Tibial artery (tissue), 4 donors: Measurements from ENCODE around the gene TGFB1I1.
A peak's percentile ranks its signal among the peaks of the same experiment; 100 is the strongest.

ENCODE experiments used
- DNase-seq, 2 donors: peaks; one replicate each; pipeline ENCODE4 v3.0.0-alpha.2; 2019
- H3K27ac ChIP-seq, 2 donors: fragments of 200-600 bp; sonication (generic) in 1 of 2; 1 replicate in 1 of 2; 2 replicates in 1 of 2; pipeline ENCODE4 v1.5.1; 2018 to 2019; ENCODE audit warnings: mild to moderate bottlenecking in 1 of 2
- H3K27me3 ChIP-seq, 2 donors: fragments of 200-600 bp; sonication (generic) in 1 of 2; one replicate each; pipeline versions ENCODE4 v1.5.1 to v1.6.0; 2016 to 2019
- H3K36me3 ChIP-seq, 3 donors: fragments of 200-600 bp; sonication (generic) in 2 of 3; one replicate each; pipeline ENCODE4 v1.5.1; 2016 to 2019; ENCODE audit warnings: mild to moderate bottlenecking in 2 of 3
- H3K4me1 ChIP-seq, 4 donors: fragments of 200-600 bp; sonication (generic) in 2 of 4; 1 replicate in 3 of 4; 2 replicates in 1 of 4; pipeline ENCODE4 v1.5.1; 2016 to 2019
- H3K4me3 ChIP-seq, 2 donors: fragments of 200-600 bp; sonication (generic) in 1 of 2; 1 replicate in 1 of 2; 2 replicates in 1 of 2; pipeline ENCODE4 v1.5.1; 2018 to 2019; ENCODE audit warnings: mild to moderate bottlenecking in 2 of 2
- H3K9me3 ChIP-seq, 3 donors: fragments of 200-600 bp; sonication (generic) in 1 of 3; one replicate each; pipeline ENCODE4 v1.5.1; 2016 to 2019
- CTCF ChIP-seq, 2 experiments: fragments of 200-600 bp in 1 of 2; fragments of 450-650 bp in 1 of 2; IDR thresholded peaks; one replicate each; pipeline ENCODE4 v1.5.1; 2017 to 2019; ENCODE audit warnings: antibody characterized with exemption in 2 of 2, mild to moderate bottlenecking in 1 of 2, moderate library complexity in 1 of 2
- intact Hi-C: fragments of 100-400 bp; cut with DNase I; formaldehyde crosslinking; loops from one replicate; pipeline ENCODE4 v1.15.0; 2023; ENCODE audit warnings: low total_unique reads

The TGFB1I1 gene

GRCh38 chr16:31464781-31465260, 7.1 kb upstream of the TGFB1I1 start:
- H3K36me3 ChIP-seq = peaks cover 0 to 58% (median 38%) of the 10 kb centered on the region in 3 donors
- H3K4me1 ChIP-seq = peaks cover 0 to 12% (median 10%) of the 10 kb centered on the region in 4 donors
- no peaks in the 10 kb centered on the region for H3K27me3 ChIP-seq
- intact Hi-C loops = no loop called here
- TF ChIP-seq CTCF (IDR thresholded peaks at IDR 0.05) = no peak
- no peak overlapping the region for H3K4me3 ChIP-seq
- H3K27ac ChIP-seq = no peak overlapping the region
- H3K9me3 ChIP-seq = no peaks in the 10 kb centered on the region
- peak in 1 of 2 donors; percentile 54 for DNase-seq

DNA sequence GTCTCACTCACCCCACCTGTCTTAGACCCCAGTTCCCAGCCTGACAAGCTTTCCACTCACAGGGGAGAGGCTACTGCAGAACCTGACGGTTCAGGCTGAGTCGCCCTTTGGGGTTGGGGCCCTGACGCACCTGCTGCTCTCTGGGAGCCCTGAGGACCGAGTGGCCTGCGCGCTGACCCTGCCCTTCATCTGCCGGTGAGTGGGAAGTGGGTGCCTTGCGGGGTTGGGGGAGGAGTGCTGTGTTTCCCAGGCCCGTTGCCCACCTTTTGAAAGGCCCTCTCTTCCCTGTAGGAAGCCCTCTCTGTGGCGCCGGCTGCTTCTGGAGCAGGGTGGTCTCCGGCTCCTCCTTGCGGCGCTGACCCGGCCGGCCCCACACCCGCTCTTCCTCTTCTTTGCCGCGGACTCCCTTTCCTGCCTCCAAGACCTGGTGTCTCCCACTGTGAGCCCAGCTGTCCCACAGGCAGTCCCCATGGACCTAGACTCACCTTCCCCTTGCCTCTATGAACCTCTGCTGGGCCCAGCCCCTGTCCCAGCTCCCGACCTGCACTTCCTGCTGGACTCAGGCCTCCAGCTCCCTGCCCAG, 6.1 kb upstream of the TGFB1I1 start:
- Histone ChIP-seq H3K4me3 (no peak overlapping the region), H3K27ac (no peak overlapping the region), H3K9me3 (no peaks in the 10 kb centered on the region), H3K27me3 (no peaks in the 10 kb centered on the region), H3K4me1 (peaks cover 0 to 7% (median 7%) of the 10 kb centered on the region in 4 donors), H3K36me3 (peaks cover 0 to 58% (median 38%) of the 10 kb centered on the region in 3 donors)
- DNase-seq = no peak
- TF ChIP-seq CTCF (IDR thresholded peaks at IDR 0.05) = no peak
- intact Hi-C loops = no loop called here

DNA sequence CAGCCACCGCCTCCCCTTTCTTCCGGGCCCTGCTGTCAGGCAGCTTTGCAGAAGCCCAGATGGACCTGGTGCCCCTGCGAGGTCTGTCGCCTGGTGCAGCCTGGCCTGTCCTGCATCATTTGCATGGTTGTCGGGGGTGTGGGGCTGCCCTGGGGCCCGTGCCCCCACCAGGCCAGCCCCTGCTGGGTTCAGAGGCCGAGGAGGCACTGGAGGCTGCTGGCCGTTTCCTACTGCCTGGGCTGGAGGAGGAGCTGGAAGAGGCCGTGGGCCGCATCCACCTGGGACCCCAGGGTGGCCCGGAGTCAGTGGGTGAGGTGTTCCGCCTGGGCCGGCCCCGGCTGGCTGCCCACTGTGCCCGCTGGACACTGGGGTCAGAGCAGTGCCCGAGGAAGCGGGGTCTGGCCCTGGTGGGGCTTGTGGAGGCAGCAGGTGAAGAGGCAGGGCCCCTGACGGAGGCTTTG, 5.5 kb upstream of the TGFB1I1 start:
- no peak for TF ChIP-seq CTCF (IDR thresholded peaks at IDR 0.05)
- Histone ChIP-seq H3K27ac (no peak overlapping the region), H3K4me3 (no peak overlapping the region), H3K36me3 (peaks cover 0 to 58% (median 38%) of the 10 kb centered on the region in 3 donors), H3K4me1 (peaks cover 0 to 12% (median 10%) of the 10 kb centered on the region in 4 donors), H3K9me3 (no peaks in the 10 kb centered on the region), H3K27me3 (no peaks in the 10 kb centered on the region)
- DNase-seq = no peak
- intact Hi-C loops = no loop called here

- H3K36me3 ChIP-seq = peaks cover 0 to 51% (median 35%) of the 10 kb centered on the region in 3 donors
- H3K27ac ChIP-seq = no peak overlapping the region
- no peaks in the 10 kb centered on the region for H3K27me3 ChIP-seq
- H3K9me3 ChIP-seq = no peaks in the 10 kb centered on the region
- peaks cover 0 to 15% (median 12%) of the 10 kb centered on the region in 4 donors for H3K4me1 ChIP-seq
- intact Hi-C loops = no loop called here
- DNase-seq = no peak
- TF ChIP-seq CTCF (IDR thresholded peaks at IDR 0.05) = no peak
- no peak overlapping the region for H3K4me3 ChIP-seq
These were observed 4.7 kb upstream of the TGFB1I1 start for GRCh38 chr16:31467151-31467773.

DNA sequence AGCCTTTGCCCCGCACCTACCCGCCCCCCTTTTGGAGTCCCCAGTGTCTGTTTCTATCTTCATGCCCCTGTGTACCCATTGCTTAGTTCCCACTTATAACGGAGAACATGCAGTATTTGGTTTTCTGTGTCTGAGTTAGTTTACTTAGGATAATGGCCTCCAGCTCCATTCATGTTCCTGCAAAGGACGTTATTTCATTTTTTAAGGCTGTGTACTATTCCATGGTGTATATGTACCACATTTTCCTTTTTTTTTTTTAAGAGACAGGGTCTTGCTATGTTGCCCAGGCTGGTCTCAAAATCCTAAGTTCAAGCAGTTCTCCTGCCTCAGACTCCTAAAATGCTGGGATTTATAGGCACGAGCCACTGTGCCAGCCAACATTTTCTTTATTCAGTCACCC, 4.1 kb upstream of the TGFB1I1 start:
- peaks cover 0 to 45% (median 29%) of the 10 kb centered on the region in 3 donors for H3K36me3 ChIP-seq
- intact Hi-C loops = no loop called here
- no peaks in the 10 kb centered on the region for H3K9me3 ChIP-seq
- TF ChIP-seq CTCF (IDR thresholded peaks at IDR 0.05) = no peak
- DNase-seq = no peak
- H3K4me1 ChIP-seq = peaks cover 0 to 15% (median 12%) of the 10 kb centered on the region in 4 donors
- no peak overlapping the region for H3K27ac ChIP-seq
- H3K4me3 ChIP-seq = no peak overlapping the region
- H3K27me3 ChIP-seq = no peaks in the 10 kb centered on the region
